Spleen (tissue), 11 donors: Measurements from ENCODE around the gene OR2L3. TPM values are rescaled to one million over a fixed set of nuclear protein-coding genes. Genes with fewer than 3 reads are reported as not detected.

Experiments used
- DNase-seq: peaks from one replicate; pipeline ENCODE4 v3.0.0-alpha.2; 2020
- H3K27ac ChIP-seq, 8 donors: fragments of 200-600 bp; sonication (generic) in 7 of 8; 1 replicate in 4 of 8; 2 replicates in 4 of 8; pipeline versions ENCODE4 v1.5.0 to v1.8.0; 2016 to 2021; ENCODE audit warnings: inconsistent platforms in 4 of 8, mild to moderate bottlenecking in 4 of 8, moderate library complexity in 1 of 8
- H3K27me3 ChIP-seq, 7 donors: fragments of 200-600 bp; sonication (generic) in 6 of 7; replicated peaks in 1 of 7; 1 replicate in 4 of 7; 2 replicates in 3 of 7; pipeline versions ENCODE4 v1.5.0 to v1.8.0; 2016 to 2021; ENCODE audit warnings: inconsistent platforms in 3 of 7, mild to moderate bottlenecking in 1 of 7
- H3K36me3 ChIP-seq, 6 donors: fragments of 200-600 bp; sonication (generic) in 5 of 6; 1 replicate in 4 of 6; 2 replicates in 2 of 6; pipeline versions ENCODE4 v1.5.0 to v1.8.0; 2016 to 2021; ENCODE audit warnings: inconsistent platforms in 2 of 6
- H3K4me1 ChIP-seq, 6 donors: fragments of 200-600 bp; sonication (generic) in 5 of 6; 1 replicate in 3 of 6; 2 replicates in 3 of 6; pipeline versions ENCODE4 v1.5.0 to v1.8.0; 2016 to 2021; ENCODE audit warnings: inconsistent platforms in 3 of 6
- H3K4me3 ChIP-seq, 8 donors: fragments of 200-600 bp; sonication (generic) in 7 of 8; 1 replicate in 4 of 8; 2 replicates in 4 of 8; pipeline versions ENCODE4 v1.5.0 to v1.8.0; 2016 to 2021; ENCODE audit warnings: inconsistent platforms in 4 of 8, mild to moderate bottlenecking in 4 of 8, moderate library complexity in 2 of 8
- H3K9me3 ChIP-seq, 8 donors: fragments of 200-600 bp; sonication (generic) in 7 of 8; 1 replicate in 4 of 8; 2 replicates in 4 of 8; pipeline versions ENCODE4 v1.5.0 to v1.8.0; 2016 to 2021; ENCODE audit warnings: inconsistent platforms in 4 of 8
- POLR2A ChIP-seq, 3 donors: fragments of 450-650 bp; IDR thresholded peaks; one replicate each; pipeline ENCODE4 v1.5.1; 2017; ENCODE audit warnings: antibody characterized with exemption in 3 of 3, mild to moderate bottlenecking in 1 of 3
- POLR2AphosphoS5 ChIP-seq, 3 donors: sonication (generic); formaldehyde crosslinking; IDR thresholded peaks; one replicate each; pipeline ENCODE4 v1.5.1; 2017; ENCODE audit warnings: antibody characterized with exemption in 3 of 3
- WGBS, 5 donors: extraction: QIAGEN DNeasy Blood & Tissue Kit in 3 of 5; methylation state at CpG; one replicate each; pipeline versions ENCODE4 v1.1.5 to v1.1.7; 2013 to 2018; 5-methylcytosine and 5-hydroxymethylcytosine counted together
- intact Hi-C: fragments of 100-400 bp; cut with DNase I; formaldehyde crosslinking; loops from one replicate; pipeline ENCODE4 v1.15.0; 2023; ENCODE audit warnings: low total_unique reads
- polyA plus RNA-seq, 3 donors: library from polyadenylated mRNA; stranded (reverse); fragments of 200-250 nt; gene quantifications; one replicate each; pipeline ENCODE4 v1.2.1, GENCODE V29; 2013
- total RNA-seq, 7 donors: library from RNA; depleted of rRNA in 3 of 7; stranded (reverse); fragments of >200 nt in 3 of 7; fragmentation: NEBNext Ultra II Directional in 4 of 7; extraction: Animal tissue kit (Norgen Biotek cat#: 25700) in 4 of 7; gene quantifications; one replicate each; pipeline versions ENCODE4 v1.1.0 to v1.2.1, GENCODE V29; 2016 to 2021
- TF ChIP-seq, protein P1 (sequence below), 11 experiments: fragments of 200-600 bp in 7 of 11; fragments of 450-650 bp in 4 of 11; sonication (generic) in 4 of 11; IDR thresholded peaks in 8 of 11; conservative IDR thresholded peaks in 3 of 11; 1 replicate in 7 of 11; 2 replicates in 4 of 11; pipeline versions ENCODE4 v1.4.0 to v1.8.0; 2016 to 2021; ENCODE audit warnings: antibody characterized with exemption in 11 of 11, inconsistent platforms in 4 of 11, mild to moderate bottlenecking in 1 of 11
- donor health status: healthy with polysubstance abuse.
- donor health status: DM: no; HTN: no; CAD: no; lungs with moderate emphysema.
- donor health status: DM: no; HTN: no; CAD: no.
- donor health status: Bipolar disorder and iron deficiency.
- donor health status: healthy.
- donor health status: DM: no; HTN: no; CAD: no.
- donor health status: DM: yes; HTN: yes; CAD: no.

OR2L3 gene
- total and polyA plus RNA-seq, 10 donors = 0.06 to 1.0 (median 0.32) TPM; not detected in 2

DNA sequence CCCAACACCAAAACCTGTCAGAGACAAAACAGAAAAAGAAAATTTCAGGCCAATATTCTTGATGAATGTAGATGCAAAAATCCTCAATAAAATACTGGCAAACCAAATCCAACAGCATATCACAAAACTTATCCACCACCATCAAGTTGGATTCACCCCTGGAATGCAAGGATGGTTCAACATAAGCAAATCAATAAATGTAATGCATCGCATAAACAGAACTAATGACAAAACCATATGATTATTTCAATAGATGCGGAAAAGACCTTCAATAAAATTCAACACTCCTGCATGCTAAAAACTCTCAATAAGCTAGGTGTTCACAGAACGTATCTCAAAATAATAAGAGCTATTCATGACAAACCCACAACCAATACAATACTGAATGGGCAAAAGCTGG is 37.0 kb upstream of the OR2L3 start:
- Histone ChIP-seq H3K4me3 (no peak overlapping the region), H3K9me3 (peaks cover 8 to 57% (median 50%) of the 10 kb centered on the region in 8 donors), H3K4me1 (no peaks in the 10 kb centered on the region), H3K27me3 (no peaks in the 10 kb centered on the region), H3K27ac (no peak overlapping the region), H3K36me3 (no peaks in the 10 kb centered on the region)
- WGBS, 5 donors = 84 to 91% (median 86%) methylated on average over 3 of the region's 3 CpGs
- DNase-seq = no peak
- intact Hi-C loops = no loop called here
- TF ChIP-seq POLR2A (IDR thresholded peaks at IDR 0.05) = no peak
- no peak for TF ChIP-seq POLR2AphosphoS5 (IDR thresholded peaks at IDR 0.05)
- TF ChIP-seq, protein P1, sequence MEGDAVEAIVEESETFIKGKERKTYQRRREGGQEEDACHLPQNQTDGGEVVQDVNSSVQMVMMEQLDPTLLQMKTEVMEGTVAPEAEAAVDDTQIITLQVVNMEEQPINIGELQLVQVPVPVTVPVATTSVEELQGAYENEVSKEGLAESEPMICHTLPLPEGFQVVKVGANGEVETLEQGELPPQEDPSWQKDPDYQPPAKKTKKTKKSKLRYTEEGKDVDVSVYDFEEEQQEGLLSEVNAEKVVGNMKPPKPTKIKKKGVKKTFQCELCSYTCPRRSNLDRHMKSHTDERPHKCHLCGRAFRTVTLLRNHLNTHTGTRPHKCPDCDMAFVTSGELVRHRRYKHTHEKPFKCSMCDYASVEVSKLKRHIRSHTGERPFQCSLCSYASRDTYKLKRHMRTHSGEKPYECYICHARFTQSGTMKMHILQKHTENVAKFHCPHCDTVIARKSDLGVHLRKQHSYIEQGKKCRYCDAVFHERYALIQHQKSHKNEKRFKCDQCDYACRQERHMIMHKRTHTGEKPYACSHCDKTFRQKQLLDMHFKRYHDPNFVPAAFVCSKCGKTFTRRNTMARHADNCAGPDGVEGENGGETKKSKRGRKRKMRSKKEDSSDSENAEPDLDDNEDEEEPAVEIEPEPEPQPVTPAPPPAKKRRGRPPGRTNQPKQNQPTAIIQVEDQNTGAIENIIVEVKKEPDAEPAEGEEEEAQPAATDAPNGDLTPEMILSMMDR (IDR thresholded peaks at IDR 0.05 in 8 of 11, conservative IDR thresholded peaks at IDR 0.05 in 3 of 11) = no peak

DNA sequence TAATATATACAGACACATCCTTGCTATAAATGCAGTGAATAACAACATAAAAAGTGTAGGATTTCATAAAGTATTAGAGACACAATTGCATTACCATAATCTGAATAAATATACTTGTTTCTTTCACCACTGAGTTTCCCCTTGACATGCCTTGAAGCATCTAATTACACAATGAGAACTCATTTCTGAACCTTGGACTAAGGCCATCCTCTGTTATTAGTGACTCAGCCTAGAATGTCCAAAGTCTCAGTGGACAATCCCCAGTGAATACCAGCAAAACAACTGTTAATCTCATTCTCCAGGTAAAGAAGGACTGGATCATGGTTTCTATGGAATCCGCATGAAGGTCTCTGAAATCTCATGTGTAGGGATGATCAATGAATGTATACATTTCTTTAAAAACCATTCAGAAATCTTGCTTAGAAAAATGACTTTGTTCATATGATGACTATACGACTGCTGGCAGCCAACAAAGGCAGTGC is 33.4 kb upstream of the OR2L3 start, which contains the start of gene OR2L5:
TSS of gene OR2L5 (plus strand) at position 432 of the 482 bp plus-strand sequence. CDS start 8,288 bp downstream, outside the sequence.
- no peak within 1 kb of the TSS for H3K27ac ChIP-seq
- H3K4me1 ChIP-seq = no peaks in the 10 kb centered on the region
- 91 to 95% (median 94%) methylated on average over 2 of the region's 2 CpGs for WGBS, 5 donors
- no peaks in the 10 kb centered on the region for H3K27me3 ChIP-seq
- no peak for DNase-seq
- no peak within 1 kb of the TSS for H3K4me3 ChIP-seq
- intact Hi-C loops = no loop called here
- no peaks in the 10 kb centered on the region for H3K36me3 ChIP-seq
- TF ChIP-seq POLR2A (IDR thresholded peaks at IDR 0.05) (no peak), POLR2AphosphoS5 (IDR thresholded peaks at IDR 0.05) (no peak)
- TF ChIP-seq, protein P1 (IDR thresholded peaks at IDR 0.05 in 8 of 11, conservative IDR thresholded peaks at IDR 0.05 in 3 of 11) = no peak
- H3K9me3 ChIP-seq = peaks cover 8 to 43% (median 40%) of the 10 kb centered on the region in 8 donors

DNA sequence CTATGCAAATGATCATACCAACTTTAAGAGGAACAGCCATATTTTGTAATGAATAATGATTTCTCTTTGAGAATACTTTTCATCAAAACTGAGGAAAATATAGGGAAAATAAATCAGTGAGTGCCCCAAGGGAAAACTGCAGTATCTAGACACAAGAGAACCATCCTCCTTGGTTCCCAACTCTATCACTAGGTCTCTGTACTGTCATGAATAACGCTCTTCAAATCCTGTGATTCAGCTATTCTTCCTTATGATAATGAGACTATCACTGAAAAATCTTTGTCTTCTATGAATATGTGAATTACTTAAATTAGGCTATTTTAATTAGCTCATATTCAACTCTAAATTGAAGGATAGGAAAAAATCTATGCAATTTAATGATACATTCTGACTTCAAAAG is 30.8 kb upstream of the OR2L3 start:
- intact Hi-C loops = no loop called here
- H3K4me1 ChIP-seq = no peaks in the 10 kb centered on the region
- no peak for DNase-seq
- no peaks in the 10 kb centered on the region for H3K27me3 ChIP-seq
- TF ChIP-seq, protein P1 (IDR thresholded peaks at IDR 0.05 in 8 of 11, conservative IDR thresholded peaks at IDR 0.05 in 3 of 11) = no peak
- TF ChIP-seq POLR2AphosphoS5 (IDR thresholded peaks at IDR 0.05) (no peak), POLR2A (IDR thresholded peaks at IDR 0.05) (no peak)
- no peaks in the 10 kb centered on the region for H3K36me3 ChIP-seq
- H3K9me3 ChIP-seq = peaks cover 0 to 18% (median 16%) of the 10 kb centered on the region in 8 donors
- no peak overlapping the region for H3K4me3 ChIP-seq
- no peak overlapping the region for H3K27ac ChIP-seq
- 74 to 94% (median 84%) methylated on average over 1 of the region's 1 CpG for WGBS, 5 donors

DNA sequence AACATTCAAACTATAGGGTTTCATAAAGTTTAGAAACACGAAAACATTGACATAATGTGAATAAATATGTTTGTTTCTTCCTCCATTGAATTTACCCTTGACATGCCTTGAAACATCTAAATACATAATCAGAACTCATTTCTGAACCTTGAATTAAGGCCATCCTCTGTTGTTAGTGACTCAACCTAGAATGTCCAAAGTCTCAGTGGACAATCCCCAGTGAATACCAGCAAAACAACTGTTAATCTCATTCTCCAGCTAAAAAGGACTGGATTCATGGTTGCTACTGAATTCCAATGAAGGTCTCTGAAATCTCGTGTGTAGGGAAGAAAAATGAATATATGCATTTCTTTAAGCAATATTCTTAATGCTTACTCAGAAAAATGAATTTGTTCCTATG is 16.9 kb upstream of the OR2L3 start, which contains the start of gene OR2L2:
TSS of gene OR2L2 (plus strand) at position 301 of the 400 bp plus-strand sequence. CDS start 8,198 bp downstream, outside the sequence.
- Histone ChIP-seq H3K36me3 (no peaks in the 10 kb centered on the region), H3K27me3 (no peaks in the 10 kb centered on the region), H3K4me3 (no peak within 1 kb of the TSS), H3K4me1 (no peaks in the 10 kb centered on the region), H3K27ac (no peak within 1 kb of the TSS), H3K9me3 (peaks cover 3 to 46% (median 33%) of the 10 kb centered on the region in 8 donors)
- no peak for TF ChIP-seq POLR2A (IDR thresholded peaks at IDR 0.05)
- TF ChIP-seq, protein P1 (IDR thresholded peaks at IDR 0.05 in 8 of 11, conservative IDR thresholded peaks at IDR 0.05 in 3 of 11) = no peak
- TF ChIP-seq POLR2AphosphoS5 (IDR thresholded peaks at IDR 0.05) = no peak
- WGBS, 5 donors = 42 to 61% (median 54%) methylated on average over 2 of the region's 2 CpGs
- no peak for DNase-seq
- intact Hi-C loops = no loop called here
